ENCODE data around the gene PLCH2.
"Not testable (repeated sequence)": the region's sequence is repeated elsewhere in the genome, so short reads cannot be mapped to it uniquely, and the experiment has no call there.

PLCH2 gene

GRCh38 chr1:2432441-2432844 lies 43.6 kb upstream of the PLCH2 start:
- no peaks in the 10 kb centered on the region for H3K27me3 ChIP-seq (ENCODE audit: control insufficient read depth, insufficient read depth, low read length)
- no peaks in the 10 kb centered on the region for H3K36me3 ChIP-seq (ENCODE audit: control insufficient read depth, insufficient read depth, low read length)
- no peak overlapping the region for H3K4me3 ChIP-seq (ENCODE audit: low read depth, low read length)
- H3K9ac ChIP-seq (ENCODE audit: low read depth, low read length): no peak overlapping the region
- H3K4me1 ChIP-seq (ENCODE audit: control insufficient read depth, insufficient read depth, low read length): no peaks in the 10 kb centered on the region
- 0 out of 2 replicates have a peak, but pooled peaks cover 3% of the 10 kb centered on the region for H3K9me3 ChIP-seq (ENCODE audit: control insufficient read depth, insufficient read depth, low read length)
- no peak overlapping the region for H3K27ac ChIP-seq (ENCODE audit: low read depth, low read length)

DNA sequence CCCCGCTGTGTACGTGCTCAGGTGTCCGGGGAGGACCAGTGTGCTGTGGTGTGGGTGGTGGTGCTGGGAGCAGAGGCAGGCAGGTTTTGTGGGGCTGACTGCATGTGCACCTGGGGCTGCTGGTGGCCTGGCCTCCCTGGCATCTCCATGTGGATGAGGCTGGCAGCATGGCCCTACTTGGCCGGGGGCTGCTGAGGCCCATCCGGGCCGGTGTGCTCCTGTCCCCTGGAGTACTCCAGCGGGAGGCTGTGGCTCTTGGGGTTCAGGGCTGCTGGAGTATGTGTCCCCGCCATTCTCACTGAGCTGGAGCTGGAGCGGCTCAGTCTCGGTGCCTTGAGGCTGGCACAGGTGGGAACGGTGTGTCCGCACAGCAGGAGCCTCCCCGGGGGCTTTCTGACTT lies 42.9 kb upstream of the PLCH2 start:
- Histone ChIP-seq H3K27me3 (ENCODE audit: control insufficient read depth, insufficient read depth, low read length) (no peaks in the 10 kb centered on the region), H3K4me1 (ENCODE audit: control insufficient read depth, insufficient read depth, low read length) (no peaks in the 10 kb centered on the region), H3K27ac (ENCODE audit: low read depth, low read length) (no peak overlapping the region), H3K9ac (ENCODE audit: low read depth, low read length) (no peak overlapping the region), H3K9me3 (ENCODE audit: control insufficient read depth, insufficient read depth, low read length) (0 out of 2 replicates have a peak, but pooled peaks cover 3% of the 10 kb centered on the region), H3K36me3 (ENCODE audit: control insufficient read depth, insufficient read depth, low read length) (no peaks in the 10 kb centered on the region), H3K4me3 (ENCODE audit: low read depth, low read length) (no peak overlapping the region)

- Histone ChIP-seq H3K9ac (ENCODE audit: low read depth, low read length) (no peak overlapping the region), H3K4me1 (ENCODE audit: control insufficient read depth, insufficient read depth, low read length) (no peaks in the 10 kb centered on the region), H3K27me3 (ENCODE audit: control insufficient read depth, insufficient read depth, low read length) (no peaks in the 10 kb centered on the region), H3K36me3 (ENCODE audit: control insufficient read depth, insufficient read depth, low read length) (no peaks in the 10 kb centered on the region), H3K9me3 (ENCODE audit: control insufficient read depth, insufficient read depth, low read length) (0 out of 2 replicates have a peak, but pooled peaks cover 3% of the 10 kb centered on the region), H3K27ac (ENCODE audit: low read depth, low read length) (no peak overlapping the region), H3K4me3 (ENCODE audit: low read depth, low read length) (no peak overlapping the region)
Measured at GRCh38 chr1:2433936-2434655, 42.0 kb upstream of the PLCH2 start.

DNA sequence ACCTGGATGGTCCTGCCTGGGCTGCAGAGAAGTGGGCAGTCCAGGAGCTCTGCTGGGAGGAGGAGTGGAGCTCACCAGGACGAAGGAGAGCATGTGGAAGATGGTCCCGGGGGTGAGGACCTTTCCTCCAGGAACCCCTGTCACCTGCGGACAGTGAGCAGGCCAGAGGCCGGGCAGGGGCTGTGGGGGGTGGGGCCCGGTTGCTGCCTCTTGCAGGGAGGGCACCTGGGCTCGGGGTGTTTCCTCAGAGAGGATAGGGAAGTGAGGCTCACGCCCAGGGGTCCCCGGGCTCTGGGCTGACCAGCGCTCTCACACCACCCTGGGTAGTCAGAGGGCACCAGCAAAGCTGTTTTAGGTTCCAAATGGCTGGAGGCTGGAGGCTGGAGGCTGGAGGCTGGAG lies 41.0 kb upstream of the PLCH2 start:
- Histone ChIP-seq H3K9me3 (ENCODE audit: control insufficient read depth, insufficient read depth, low read length) (no peaks in the 10 kb centered on the region), H3K27ac (ENCODE audit: low read depth, low read length) (no peak overlapping the region), H3K27me3 (ENCODE audit: control insufficient read depth, insufficient read depth, low read length) (no peaks in the 10 kb centered on the region)

GRCh38 chr1:2435746-2436355 lies 40.2 kb upstream of the PLCH2 start:
- Histone ChIP-seq H3K27me3 (ENCODE audit: control insufficient read depth, insufficient read depth, low read length) (no peaks in the 10 kb centered on the region), H3K4me1 (ENCODE audit: control insufficient read depth, insufficient read depth, low read length) (no peaks in the 10 kb centered on the region)

More for the DNA sequence above, 41.0 kb upstream of the PLCH2 start:
- no peaks in the 10 kb centered on the region for H3K4me1 ChIP-seq (ENCODE audit: control insufficient read depth, insufficient read depth, low read length)
- no peaks in the 10 kb centered on the region for H3K36me3 ChIP-seq (ENCODE audit: control insufficient read depth, insufficient read depth, low read length)
- no peak overlapping the region for H3K9ac ChIP-seq (ENCODE audit: low read depth, low read length)
- H3K4me3 ChIP-seq (ENCODE audit: low read depth, low read length): no peak overlapping the region

DNA sequence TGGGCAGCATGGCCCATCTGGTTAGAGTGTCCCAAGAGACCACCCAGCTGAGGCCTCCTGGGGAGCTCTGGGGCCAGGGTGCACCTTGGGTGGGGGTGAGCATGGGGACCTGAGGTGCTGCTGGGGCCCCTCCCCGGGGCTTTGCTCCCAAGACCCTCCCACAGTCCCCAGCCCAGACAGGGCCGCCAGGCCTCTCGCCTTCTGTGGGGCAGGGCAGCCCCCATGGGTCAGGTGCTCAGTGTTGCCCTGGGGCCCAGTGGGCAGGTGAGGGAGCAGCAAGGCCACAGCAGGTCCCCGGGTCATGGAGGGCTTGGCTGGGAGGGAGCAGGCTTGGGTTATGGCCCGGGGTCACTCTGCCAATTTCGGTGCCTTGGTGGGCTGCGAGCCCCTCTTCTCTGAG lies 39.2 kb upstream of the PLCH2 start:
- no peaks in the 10 kb centered on the region for H3K36me3 ChIP-seq (ENCODE audit: control insufficient read depth, insufficient read depth, low read length)
- no peaks in the 10 kb centered on the region for H3K9me3 ChIP-seq (ENCODE audit: control insufficient read depth, insufficient read depth, low read length)
- no peak overlapping the region for H3K27ac ChIP-seq (ENCODE audit: low read depth, low read length)
- H3K9ac ChIP-seq (ENCODE audit: low read depth, low read length): no peak overlapping the region
- no peak overlapping the region for H3K4me3 ChIP-seq (ENCODE audit: low read depth, low read length)
- H3K27me3 ChIP-seq (ENCODE audit: control insufficient read depth, insufficient read depth, low read length): 0 out of 2 replicates have a peak, but pooled peaks cover 7% of the 10 kb centered on the region
- no peaks in the 10 kb centered on the region for H3K4me1 ChIP-seq (ENCODE audit: control insufficient read depth, insufficient read depth, low read length)

More at GRCh38 chr1:2435746-2436355, 40.2 kb upstream of the PLCH2 start:
- H3K36me3 ChIP-seq (ENCODE audit: control insufficient read depth, insufficient read depth, low read length): no peaks in the 10 kb centered on the region
- no peak overlapping the region for H3K27ac ChIP-seq (ENCODE audit: low read depth, low read length)
- no peaks in the 10 kb centered on the region for H3K9me3 ChIP-seq (ENCODE audit: control insufficient read depth, insufficient read depth, low read length)
- no peak overlapping the region for H3K4me3 ChIP-seq (ENCODE audit: low read depth, low read length)
- H3K9ac ChIP-seq (ENCODE audit: low read depth, low read length): no peak overlapping the region

GRCh38 chr1:2437617-2438016 lies 38.5 kb upstream of the PLCH2 start:
- Histone ChIP-seq H3K4me3 (ENCODE audit: low read depth, low read length) (no peak overlapping the region), H3K4me1 (ENCODE audit: control insufficient read depth, insufficient read depth, low read length) (no peaks in the 10 kb centered on the region), H3K27me3 (ENCODE audit: control insufficient read depth, insufficient read depth, low read length) (peaks cover 14% of the 10 kb centered on the region), H3K9me3 (ENCODE audit: control insufficient read depth, insufficient read depth, low read length) (no peaks in the 10 kb centered on the region), H3K36me3 (ENCODE audit: control insufficient read depth, insufficient read depth, low read length) (no peaks in the 10 kb centered on the region), H3K27ac (ENCODE audit: low read depth, low read length) (no peak overlapping the region), H3K9ac (ENCODE audit: low read depth, low read length) (no peak overlapping the region)

DNA sequence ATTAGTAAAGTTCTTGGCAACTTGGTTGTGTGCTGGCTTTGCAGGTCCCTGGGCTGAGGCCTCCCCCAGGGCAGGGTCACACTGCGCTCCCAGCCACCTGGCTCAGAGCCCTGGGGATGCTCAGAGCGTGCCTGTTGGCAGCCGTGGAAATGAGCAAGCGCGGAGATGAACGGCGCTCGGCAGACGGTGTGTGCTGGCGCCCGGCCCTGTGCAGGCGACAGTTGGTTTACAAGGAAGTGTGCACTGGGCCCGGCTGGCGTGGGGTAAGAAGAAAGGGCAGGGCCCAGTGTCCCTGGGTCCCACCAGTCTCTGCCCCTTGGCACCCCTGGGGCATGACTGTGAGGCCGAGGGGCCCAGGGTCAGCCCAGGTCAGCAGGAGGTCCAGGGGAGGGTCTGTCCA lies 38.1 kb upstream of the PLCH2 start:
- no peaks in the 10 kb centered on the region for H3K9me3 ChIP-seq (ENCODE audit: control insufficient read depth, insufficient read depth, low read length)
- H3K4me1 ChIP-seq (ENCODE audit: control insufficient read depth, insufficient read depth, low read length): no peaks in the 10 kb centered on the region
- H3K4me3 ChIP-seq (ENCODE audit: low read depth, low read length): no peak overlapping the region
- no peaks in the 10 kb centered on the region for H3K36me3 ChIP-seq (ENCODE audit: control insufficient read depth, insufficient read depth, low read length)
- H3K27me3 ChIP-seq (ENCODE audit: control insufficient read depth, insufficient read depth, low read length): peaks cover 18% of the 10 kb centered on the region
- H3K27ac ChIP-seq (ENCODE audit: low read depth, low read length): no peak overlapping the region
- H3K9ac ChIP-seq (ENCODE audit: low read depth, low read length): no peak overlapping the region

- Histone ChIP-seq H3K27ac (ENCODE audit: low read depth, low read length) (no peak overlapping the region), H3K4me3 (ENCODE audit: low read depth, low read length) (no peak overlapping the region), H3K27me3 (ENCODE audit: control insufficient read depth, insufficient read depth, low read length) (peaks cover 24% of the 10 kb centered on the region), H3K9ac (ENCODE audit: low read depth, low read length) (no peak overlapping the region), H3K4me1 (ENCODE audit: control insufficient read depth, insufficient read depth, low read length) (no peaks in the 10 kb centered on the region), H3K9me3 (ENCODE audit: control insufficient read depth, insufficient read depth, low read length) (no peaks in the 10 kb centered on the region), H3K36me3 (ENCODE audit: control insufficient read depth, insufficient read depth, low read length) (no peaks in the 10 kb centered on the region)
Measured at GRCh38 chr1:2438641-2439040, 37.4 kb upstream of the PLCH2 start.

- no peaks in the 10 kb centered on the region for H3K9me3 ChIP-seq (ENCODE audit: control insufficient read depth, insufficient read depth, low read length)
- H3K27me3 ChIP-seq (ENCODE audit: control insufficient read depth, insufficient read depth, low read length): peaks cover 30% of the 10 kb centered on the region
- H3K9ac ChIP-seq (ENCODE audit: low read depth, low read length): no peak overlapping the region
- no peak overlapping the region for H3K27ac ChIP-seq (ENCODE audit: low read depth, low read length)
- no peaks in the 10 kb centered on the region for H3K4me1 ChIP-seq (ENCODE audit: control insufficient read depth, insufficient read depth, low read length)
- no peaks in the 10 kb centered on the region for H3K36me3 ChIP-seq (ENCODE audit: control insufficient read depth, insufficient read depth, low read length)
- no peak overlapping the region for H3K4me3 ChIP-seq (ENCODE audit: low read depth, low read length)
Measured at GRCh38 chr1:2439369-2439768, 36.7 kb upstream of the PLCH2 start.

DNA sequence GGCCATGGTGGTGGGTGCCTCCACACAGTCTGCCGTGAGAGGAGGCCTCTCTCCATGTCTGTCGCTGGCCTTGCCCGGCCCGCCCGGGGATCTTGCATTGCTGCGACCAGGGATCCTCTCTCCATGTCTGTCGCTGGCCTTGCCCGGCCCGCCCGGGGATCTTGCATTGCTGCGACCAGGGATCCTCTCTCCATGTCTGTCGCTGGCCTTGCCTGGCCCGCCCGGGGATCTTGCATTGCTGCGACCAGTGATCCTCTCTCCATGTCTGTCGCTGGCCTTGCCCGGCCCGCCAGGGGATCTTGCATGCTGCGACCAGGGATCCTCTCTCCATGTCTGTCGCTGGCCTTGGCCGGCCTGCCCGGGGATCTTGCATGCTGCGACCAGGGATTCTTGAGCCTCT lies 35.7 kb upstream of the PLCH2 start:
- H3K4me3 ChIP-seq (ENCODE audit: low read depth, low read length); H3K9ac ChIP-seq (ENCODE audit: low read depth, low read length); H3K27ac ChIP-seq (ENCODE audit: low read depth, low read length); H3K9me3 ChIP-seq (ENCODE audit: control insufficient read depth, insufficient read depth, low read length); H3K4me1 ChIP-seq (ENCODE audit: control insufficient read depth, insufficient read depth, low read length); H3K36me3 ChIP-seq (ENCODE audit: control insufficient read depth, insufficient read depth, low read length): not testable (repeated sequence)
- H3K27me3 ChIP-seq (ENCODE audit: control insufficient read depth, insufficient read depth, low read length): peaks cover 38% of the 10 kb centered on the region
